NB4 (cell line): ENCODE measurements around the gene SEPSECS.

Experiments used
- MYC ChIP-seq: IDR thresholded peaks from 2 replicates; pipeline ENCODE4 v1.6.1; 2011; ENCODE audit warnings: low read depth, low read length
- POLR2A ChIP-seq: IDR thresholded peaks from 2 replicates; pipeline ENCODE4 v1.6.1; 2011; ENCODE audit warnings: mild to moderate bottlenecking; ENCODE audit not compliant: insufficient read length; ENCODE audit errors: extremely low read depth
- TF ChIP-seq, protein P1 (sequence below): IDR thresholded peaks from one replicate; pipeline ENCODE4 v1.5.1; 2012; ENCODE audit warnings: low read depth, low read length

DNA sequence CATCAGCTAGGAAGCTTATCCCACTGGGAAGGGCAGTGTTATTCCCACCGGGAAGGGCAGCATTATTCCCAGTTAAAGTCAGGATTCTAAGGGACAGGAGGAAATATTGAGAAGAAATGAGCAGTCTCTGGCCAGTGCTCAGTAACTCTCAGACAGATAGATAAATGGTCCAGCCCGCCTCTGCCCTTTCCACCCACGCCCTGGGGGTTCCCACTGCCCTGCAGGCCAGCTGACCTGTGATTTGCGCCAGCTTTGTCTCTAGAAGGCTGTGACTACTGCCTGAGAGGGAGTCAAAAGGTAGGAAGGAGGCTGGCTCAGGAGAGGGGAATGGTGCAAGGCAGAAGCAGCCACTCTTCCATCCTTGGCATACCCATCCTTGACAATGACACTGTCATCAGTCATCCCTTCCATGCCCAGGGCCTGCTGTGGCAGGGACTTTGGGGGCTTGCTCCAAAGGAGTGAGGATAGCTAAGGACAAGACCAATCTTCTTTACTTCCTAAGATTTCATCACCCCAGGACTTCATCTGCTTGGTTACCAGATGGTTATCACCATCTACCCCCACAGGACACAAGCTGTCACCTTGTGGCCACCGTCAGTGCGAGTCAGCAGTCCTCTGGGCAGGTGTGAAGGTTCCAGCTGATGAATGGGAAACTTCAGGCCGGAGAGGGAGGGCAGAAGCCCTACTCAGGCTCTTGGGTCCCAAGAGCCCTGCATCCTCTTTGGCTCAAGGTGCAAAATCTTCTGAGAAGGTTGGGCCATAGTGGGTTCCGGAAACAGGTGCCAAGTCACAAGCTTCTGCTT is 49.5 kb downstream of the SEPSECS start:
- TF ChIP-seq POLR2A (no peak), MYC (no peak)
- TF ChIP-seq, protein P1, sequence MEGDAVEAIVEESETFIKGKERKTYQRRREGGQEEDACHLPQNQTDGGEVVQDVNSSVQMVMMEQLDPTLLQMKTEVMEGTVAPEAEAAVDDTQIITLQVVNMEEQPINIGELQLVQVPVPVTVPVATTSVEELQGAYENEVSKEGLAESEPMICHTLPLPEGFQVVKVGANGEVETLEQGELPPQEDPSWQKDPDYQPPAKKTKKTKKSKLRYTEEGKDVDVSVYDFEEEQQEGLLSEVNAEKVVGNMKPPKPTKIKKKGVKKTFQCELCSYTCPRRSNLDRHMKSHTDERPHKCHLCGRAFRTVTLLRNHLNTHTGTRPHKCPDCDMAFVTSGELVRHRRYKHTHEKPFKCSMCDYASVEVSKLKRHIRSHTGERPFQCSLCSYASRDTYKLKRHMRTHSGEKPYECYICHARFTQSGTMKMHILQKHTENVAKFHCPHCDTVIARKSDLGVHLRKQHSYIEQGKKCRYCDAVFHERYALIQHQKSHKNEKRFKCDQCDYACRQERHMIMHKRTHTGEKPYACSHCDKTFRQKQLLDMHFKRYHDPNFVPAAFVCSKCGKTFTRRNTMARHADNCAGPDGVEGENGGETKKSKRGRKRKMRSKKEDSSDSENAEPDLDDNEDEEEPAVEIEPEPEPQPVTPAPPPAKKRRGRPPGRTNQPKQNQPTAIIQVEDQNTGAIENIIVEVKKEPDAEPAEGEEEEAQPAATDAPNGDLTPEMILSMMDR, result no peak
